ENCODE results near the gene KRTAP5-5.

DNA sequence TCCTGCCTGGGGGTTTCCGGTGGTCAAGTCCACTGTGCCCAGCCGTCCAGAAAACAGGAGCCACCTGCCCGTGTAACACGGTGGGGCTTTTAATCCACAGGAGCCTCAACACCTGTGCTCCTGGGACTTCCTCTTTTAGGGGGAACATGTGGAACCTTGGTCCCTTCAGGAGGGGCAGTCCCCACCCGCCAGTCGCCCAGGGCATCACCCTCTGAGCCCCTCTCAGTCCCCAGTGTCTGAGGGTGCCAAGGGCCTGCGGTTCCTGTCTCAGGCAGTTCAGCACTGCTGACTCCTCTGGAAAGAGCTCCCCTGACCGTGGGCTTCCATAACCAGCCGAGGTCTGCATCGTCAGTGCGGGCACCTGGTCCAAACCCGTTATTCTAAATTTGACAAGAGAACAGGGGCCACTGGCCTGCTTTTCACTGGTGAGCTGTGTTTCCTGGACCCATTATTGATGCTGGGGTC lies 15.8 kb downstream of the KRTAP5-5 start:
- TF ChIP-seq CTCF (optimal IDR thresholded peaks at IDR 0.05 in 1 of 3, IDR thresholded peaks at IDR 0.05 in 1 of 3, conservative IDR thresholded peaks at IDR 0.05 in 1 of 3; ENCODE audit: extremely low read depth in 1 of 3, insufficient read depth in 2 of 3, low read length in 3 of 3) (no peak), EZH2 (IDR thresholded peaks at IDR 0.05; ENCODE audit: low read length) (no peak)
